Mesendoderm (in vitro differentiated cells): ENCODE measurements around the gene VAT1L.

Experiments used
- DNase-seq: peaks from one replicate; pipeline ENCODE4 v3.0.0; 2013
- H2AK5ac ChIP-seq: 2 replicates; pipeline ENCODE4 v1.6.1; 2013; ENCODE audit warnings: low read length, inconsistent platforms
- H2BK120ac ChIP-seq: 2 replicates; pipeline ENCODE4 v1.6.1; 2013; ENCODE audit warnings: low read depth, mild to moderate bottlenecking, low read length, moderate library complexity, mixed read lengths
- H2BK15ac ChIP-seq: replicated peaks from 2 replicates; pipeline ENCODE4 v1.6.1; 2013; ENCODE audit warnings: low read depth, mild to moderate bottlenecking, moderate library complexity
- H2BK5ac ChIP-seq: 2 replicates; pipeline ENCODE4 v1.6.1; 2013; ENCODE audit warnings: low read length, inconsistent platforms
- H3K18ac ChIP-seq: 2 replicates; pipeline ENCODE4 v1.6.1; 2013; ENCODE audit warnings: mild to moderate bottlenecking, low read length, mixed read lengths
- H3K23ac ChIP-seq: one replicate; pipeline ENCODE4 v1.6.1; 2013; ENCODE audit warnings: low read length
- H3K27ac ChIP-seq: 2 replicates; pipeline ENCODE4 v1.5.1; 2013; ENCODE audit warnings: low read depth, mild to moderate bottlenecking, inconsistent platforms, low read length, moderate library complexity
- H3K27me3 ChIP-seq: 2 replicates; pipeline ENCODE4 v1.6.1; 2013; ENCODE audit warnings: low read length, control low read depth, mild to moderate bottlenecking, inconsistent platforms; ENCODE audit not compliant: insufficient read depth, poor library complexity
- H3K36me3 ChIP-seq: 2 replicates; pipeline ENCODE4 v1.6.1; 2013; ENCODE audit warnings: low read length, inconsistent platforms; ENCODE audit not compliant: control insufficient read depth, insufficient read depth
- H3K4ac ChIP-seq: one replicate; pipeline ENCODE4 v1.6.1; 2013; ENCODE audit warnings: low read depth, mild to moderate bottlenecking, low read length, moderate library complexity
- H3K4me1 ChIP-seq: 2 replicates; pipeline ENCODE4 v1.6.1; 2013; ENCODE audit warnings: low read depth, low read length, inconsistent platforms; ENCODE audit not compliant: control insufficient read depth
- H3K4me2 ChIP-seq: 2 replicates; pipeline ENCODE4 v1.6.1; 2013; ENCODE audit warnings: low read length
- H3K4me3 ChIP-seq: 2 replicates; pipeline ENCODE4 v1.5.1; 2013; ENCODE audit warnings: mild to moderate bottlenecking, low read length
- H3K56ac ChIP-seq: one replicate; pipeline ENCODE4 v1.6.1; 2013; ENCODE audit warnings: low read length
- H3K79me1 ChIP-seq: 2 replicates; pipeline ENCODE4 v1.6.1; 2013; ENCODE audit warnings: low read length, inconsistent platforms
- H3K79me2 ChIP-seq: 2 replicates; pipeline ENCODE4 v1.6.1; 2013; ENCODE audit warnings: mild to moderate bottlenecking, low read length; ENCODE audit not compliant: control insufficient read depth, insufficient read depth
- H3K9ac ChIP-seq: 2 replicates; pipeline ENCODE4 v1.6.1; 2013; ENCODE audit warnings: low read length, inconsistent platforms
- H4K5ac ChIP-seq: one replicate; pipeline ENCODE4 v1.6.1; 2013; ENCODE audit warnings: low read length
- H4K8ac ChIP-seq: one replicate; pipeline ENCODE4 v1.6.1; 2013; ENCODE audit warnings: low read depth, mild to moderate bottlenecking, control low read depth, low read length, moderate library complexity
- WGBS: extraction: QIAGEN DNeasy Blood & Tissue Kit; methylation state at CpG from one replicate; pipeline ENCODE4 v1.1.7; 2013; ENCODE audit warnings: low lambda C conversion rate, missing lambda C conversion rate; ENCODE audit not compliant: insufficient coverage; ENCODE audit errors: extremely low coverage; 5-methylcytosine and 5-hydroxymethylcytosine counted together

The VAT1L gene

DNA sequence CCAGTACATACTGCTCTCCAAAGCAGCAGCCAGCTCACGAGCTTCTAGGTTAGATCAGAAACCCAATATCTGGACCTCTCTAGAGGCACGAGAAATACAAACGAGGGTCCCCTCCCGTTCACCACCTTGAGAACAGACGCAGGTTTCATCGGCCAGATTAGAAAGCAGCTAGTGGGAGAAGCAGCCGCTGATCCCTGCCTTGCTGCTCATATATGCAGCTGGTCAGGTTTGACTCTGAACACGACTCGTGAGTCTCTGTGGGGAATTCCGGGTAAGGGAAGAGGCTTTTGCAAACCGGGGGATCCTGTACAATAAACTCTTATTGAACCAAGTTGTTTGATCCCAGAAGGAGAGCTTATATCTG, 1.6 kb downstream of the VAT1L start:
- no peaks in the 10 kb centered on the region for H3K79me2 ChIP-seq
- H2BK15ac ChIP-seq = no peak overlapping the region
- peaks cover 2% of the 10 kb centered on the region for H3K4me1 ChIP-seq
- H4K8ac ChIP-seq = no peak overlapping the region
- H3K27me3 ChIP-seq = peaks cover 2% of the 10 kb centered on the region
- H4K5ac ChIP-seq = no peak overlapping the region
- H3K23ac ChIP-seq = no peak overlapping the region
- H3K36me3 ChIP-seq = no peaks in the 10 kb centered on the region
- no peaks in the 10 kb centered on the region for H3K79me1 ChIP-seq
- H3K4ac ChIP-seq = no peak overlapping the region
- no peak overlapping the region for H3K18ac ChIP-seq
- no peak overlapping the region for H3K4me3 ChIP-seq
- no peak overlapping the region for H2BK120ac ChIP-seq
- H3K4me2 ChIP-seq = peak overlapping the region; percentile 29
- H2BK5ac ChIP-seq = no peak overlapping the region
- H3K56ac ChIP-seq = peak overlapping the region; percentile 49
- peak overlapping the region; percentile 38 for H3K9ac ChIP-seq
- no CpG with 5 or more reads among the region's 11 CpGs for WGBS
- no peak overlapping the region for H3K27ac ChIP-seq
- H2AK5ac ChIP-seq = no peak overlapping the region
- DNase-seq = peak; percentile 5

DNA sequence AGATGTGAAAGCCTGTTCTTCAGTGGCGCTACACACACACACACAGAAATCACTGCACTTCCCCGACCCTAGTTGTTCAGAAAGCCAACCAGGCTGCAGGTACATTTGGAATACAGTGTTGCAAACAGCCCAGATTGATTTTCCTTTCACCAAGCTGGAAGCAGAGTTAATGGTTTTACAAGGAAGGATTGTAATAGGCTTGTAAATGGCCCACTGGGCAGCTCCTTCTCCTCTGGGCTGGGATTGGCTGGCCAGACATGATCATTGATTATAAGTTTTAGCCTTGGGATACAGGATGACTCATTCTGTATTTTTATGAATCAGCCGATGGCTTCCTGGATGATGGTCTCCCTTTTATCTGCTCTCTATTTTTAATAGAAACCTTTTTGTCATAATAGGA, 2.5 kb downstream of the VAT1L start:
- H4K8ac ChIP-seq = no peak overlapping the region
- no peak overlapping the region for H2BK15ac ChIP-seq
- DNase-seq = no peak

DNA sequence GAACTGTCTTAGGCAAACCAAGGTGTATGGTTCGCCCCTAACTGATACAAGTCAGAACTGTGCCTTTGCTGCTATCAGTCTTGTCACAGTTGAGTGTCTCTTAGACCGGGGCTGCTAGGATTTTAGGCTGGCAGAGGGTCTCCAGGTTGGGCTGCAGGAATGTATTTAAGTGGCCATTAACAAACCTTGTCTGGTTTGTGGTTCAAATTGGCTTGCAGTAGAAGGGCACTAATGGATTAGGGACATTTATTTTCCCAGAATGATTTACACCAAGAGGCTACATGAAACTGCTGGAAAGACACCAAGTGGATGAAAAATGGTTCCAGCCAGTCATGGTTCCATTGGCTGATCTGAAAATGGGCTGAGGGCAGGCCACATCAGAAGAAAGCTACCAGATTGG, 5.1 kb downstream of the VAT1L start:
- H2BK15ac ChIP-seq = no peak overlapping the region
- no peak overlapping the region for H3K4me3 ChIP-seq
- H2BK5ac ChIP-seq = no peak overlapping the region
- peaks cover 2% of the 10 kb centered on the region for H3K27me3 ChIP-seq
- H3K4me2 ChIP-seq = no peak overlapping the region
- H2AK5ac ChIP-seq = no peak overlapping the region
- H3K23ac ChIP-seq = no peak overlapping the region
- H2BK120ac ChIP-seq = no peak overlapping the region
- no peak overlapping the region for H3K27ac ChIP-seq
- H3K36me3 ChIP-seq = no peaks in the 10 kb centered on the region
- H3K79me1 ChIP-seq = no peaks in the 10 kb centered on the region
- peaks cover 2% of the 10 kb centered on the region for H3K4me1 ChIP-seq
- H4K8ac ChIP-seq = no peak overlapping the region
- no CpG with 5 or more reads among the region's 2 CpGs for WGBS
- DNase-seq = no peak
- no peak overlapping the region for H4K5ac ChIP-seq
- no peak overlapping the region for H3K18ac ChIP-seq
- H3K79me2 ChIP-seq = no peaks in the 10 kb centered on the region
- no peak overlapping the region for H3K56ac ChIP-seq
- no peak overlapping the region for H3K9ac ChIP-seq
- no peak overlapping the region for H3K4ac ChIP-seq

More for the DNA sequence above, 2.5 kb downstream of the VAT1L start:
- Histone ChIP-seq H3K4me3 (no peak overlapping the region), H3K4ac (no peak overlapping the region), H3K56ac (no peak overlapping the region), H3K9ac (no peak overlapping the region), H2BK120ac (no peak overlapping the region), H3K4me1 (peaks cover 2% of the 10 kb centered on the region), H3K36me3 (no peaks in the 10 kb centered on the region), H3K4me2 (no peak overlapping the region), H4K5ac (no peak overlapping the region), H3K27me3 (peaks cover 2% of the 10 kb centered on the region), H2AK5ac (no peak overlapping the region), H2BK5ac (no peak overlapping the region), H3K79me2 (no peaks in the 10 kb centered on the region), H3K27ac (no peak overlapping the region), H3K23ac (peak overlapping the region; percentile 66), H3K18ac (no peak overlapping the region), H3K79me1 (no peaks in the 10 kb centered on the region)
- WGBS = no CpG with 5 or more reads among the region's 3 CpGs

DNA sequence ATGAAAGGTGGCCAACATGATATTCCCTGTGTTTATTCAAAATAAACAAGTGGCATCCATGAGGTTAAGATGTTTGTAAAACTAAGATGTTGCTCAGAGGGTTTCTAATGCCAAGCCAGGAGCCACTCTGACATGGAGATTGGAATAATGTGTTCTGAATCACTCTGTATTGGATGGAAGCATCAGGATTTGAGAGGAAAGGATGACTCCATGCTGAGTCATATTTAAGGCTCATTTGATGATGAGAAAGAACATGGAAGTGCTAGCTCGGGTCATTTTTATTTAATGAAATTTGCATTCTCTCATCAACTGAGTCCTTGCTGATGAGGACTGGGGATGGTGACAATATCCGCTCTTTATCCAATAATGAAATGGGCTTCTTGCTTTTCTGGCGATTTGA, 6.2 kb downstream of the VAT1L start:
- Histone ChIP-seq H3K27me3 (peaks cover 1% of the 10 kb centered on the region), H3K79me1 (no peaks in the 10 kb centered on the region), H2BK120ac (no peak overlapping the region), H3K79me2 (no peaks in the 10 kb centered on the region), H3K4ac (no peak overlapping the region), H2BK15ac (no peak overlapping the region), H3K4me3 (no peak overlapping the region), H3K4me1 (peaks cover 2% of the 10 kb centered on the region), H3K36me3 (no peaks in the 10 kb centered on the region), H3K56ac (no peak overlapping the region), H4K8ac (no peak overlapping the region), H3K23ac (no peak overlapping the region), H3K4me2 (no peak overlapping the region), H4K5ac (no peak overlapping the region), H3K18ac (no peak overlapping the region), H2AK5ac (no peak overlapping the region), H3K27ac (no peak overlapping the region), H3K9ac (no peak overlapping the region), H2BK5ac (no peak overlapping the region)
- no CpG with 5 or more reads among the region's 3 CpGs for WGBS
- DNase-seq = no peak

DNA sequence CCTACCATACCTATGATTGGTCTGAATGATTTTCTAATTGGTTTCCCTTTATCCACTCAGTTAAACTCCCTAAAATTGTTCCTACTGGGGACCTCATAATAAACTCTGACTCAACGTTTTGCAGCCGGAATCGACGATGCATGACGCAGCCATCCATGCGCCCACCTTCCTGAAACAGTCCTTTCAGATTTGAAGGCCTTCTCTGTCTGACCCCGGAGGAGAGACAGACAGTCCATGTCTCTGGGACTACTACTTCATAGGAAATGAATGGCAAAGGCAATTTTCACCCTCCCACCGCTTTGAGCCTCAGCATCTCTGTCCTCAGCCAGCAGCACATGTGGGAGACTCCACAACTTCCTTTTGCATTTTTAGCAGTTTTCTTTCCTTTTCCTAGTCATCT, 13.5 kb downstream of the VAT1L start:
- H2BK120ac ChIP-seq = no peak overlapping the region
- no CpG with 5 or more reads among the region's 8 CpGs for WGBS
- no peak overlapping the region for H3K4ac ChIP-seq
- H3K4me2 ChIP-seq = no peak overlapping the region
- H4K8ac ChIP-seq = no peak overlapping the region
- no peaks in the 10 kb centered on the region for H3K79me2 ChIP-seq
- H3K9ac ChIP-seq = no peak overlapping the region
- no peak overlapping the region for H3K4me3 ChIP-seq
- H2BK5ac ChIP-seq = no peak overlapping the region
- H3K79me1 ChIP-seq = no peaks in the 10 kb centered on the region
- H3K4me1 ChIP-seq = no peaks in the 10 kb centered on the region
- no peak overlapping the region for H2AK5ac ChIP-seq
- no peak overlapping the region for H3K56ac ChIP-seq
- H3K27ac ChIP-seq = no peak overlapping the region
- no peaks in the 10 kb centered on the region for H3K36me3 ChIP-seq
- no peak for DNase-seq
- H2BK15ac ChIP-seq = no peak overlapping the region
- no peak overlapping the region for H3K18ac ChIP-seq
- no peaks in the 10 kb centered on the region for H3K27me3 ChIP-seq
- no peak overlapping the region for H4K5ac ChIP-seq
- no peak overlapping the region for H3K23ac ChIP-seq

DNA sequence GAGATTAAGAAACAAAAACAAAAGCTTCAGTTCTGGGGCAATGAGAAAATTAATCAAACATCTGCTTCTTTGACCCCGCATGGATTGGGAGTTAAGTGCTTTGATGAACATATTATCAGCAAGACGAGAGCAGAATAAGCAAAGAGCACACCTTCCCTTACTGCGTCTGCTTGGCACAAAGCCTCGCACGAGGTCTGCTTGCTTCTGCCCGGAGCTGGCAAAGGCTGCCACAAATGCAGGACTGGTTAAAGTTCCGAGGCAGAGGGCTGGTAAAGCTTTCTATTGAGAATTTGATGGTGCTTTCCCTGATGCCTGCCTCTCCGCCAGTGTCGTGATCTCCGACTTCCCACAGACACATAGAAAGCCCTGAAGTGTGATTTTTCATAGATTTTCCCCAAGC, 17.0 kb downstream of the VAT1L start:
- H2BK120ac ChIP-seq = no peak overlapping the region
- H3K36me3 ChIP-seq = no peaks in the 10 kb centered on the region
- no peak overlapping the region for H2BK5ac ChIP-seq
- no peak overlapping the region for H3K56ac ChIP-seq
- no peak overlapping the region for H3K27ac ChIP-seq
- no peak overlapping the region for H2AK5ac ChIP-seq
- no peak overlapping the region for H3K23ac ChIP-seq
- no peaks in the 10 kb centered on the region for H3K79me1 ChIP-seq
- no peak overlapping the region for H3K18ac ChIP-seq
- no peak overlapping the region for H3K4me2 ChIP-seq
- no peak overlapping the region for H3K4me3 ChIP-seq
- no peak overlapping the region for H4K8ac ChIP-seq
- H3K9ac ChIP-seq = no peak overlapping the region
- no peaks in the 10 kb centered on the region for H3K27me3 ChIP-seq
- no peak overlapping the region for H2BK15ac ChIP-seq
- whole genome bisulfite sequencing = no CpG with 5 or more reads among the region's 10 CpGs
- no peak overlapping the region for H4K5ac ChIP-seq
- no peaks in the 10 kb centered on the region for H3K79me2 ChIP-seq
- H3K4me1 ChIP-seq = no peaks in the 10 kb centered on the region
- no peak overlapping the region for H3K4ac ChIP-seq
- no peak for DNase-seq
